SU-DHL-6 (cell line): Measurements from ENCODE around the gene PXDN.

ENCODE experiments used
- H2AFZ ChIP-seq: fragments of 200-600 bp; sonication (generic); 2 replicates; pipeline ENCODE4 v1.6.1; 2014; ENCODE audit warnings: low read depth, mild to moderate bottlenecking, moderate library complexity, mixed read lengths, antibody characterized with exemption, low read length; ENCODE audit not compliant: severe bottlenecking
- H3F3A ChIP-seq: fragments of 200-600 bp; shearing (Covaris generic); 2 replicates; pipeline ENCODE4 v1.6.0; 2016; ENCODE audit warnings: antibody characterized with exemption, mild to moderate bottlenecking; ENCODE audit not compliant: insufficient read depth
- H3K27ac ChIP-seq: fragments of 200-600 bp; sonication (generic); 2 replicates; pipeline ENCODE4 v1.5.1; 2016; ENCODE audit warnings: low read depth, mild to moderate bottlenecking, low read length, moderate library complexity, mixed read lengths
- H3K27me3 ChIP-seq: fragments of 200-600 bp; sonication (generic), shearing (Covaris generic); 2 replicates; pipeline ENCODE4 v1.6.0; 2014; ENCODE audit warnings: mild to moderate bottlenecking, low read length
- H3K36me3 ChIP-seq: fragments of 200-600 bp; sonication (generic); 2 replicates; pipeline ENCODE4 v1.6.1; 2014; ENCODE audit warnings: mild to moderate bottlenecking, low read length, mixed read lengths
- H3K4me2 ChIP-seq: fragments of 300-600, 200-600 bp; shearing (Covaris generic), sonication (generic); 2 replicates; pipeline ENCODE4 v1.6.0; 2014; ENCODE audit warnings: low read length, low read depth, mild to moderate bottlenecking; ENCODE audit not compliant: poor library complexity, severe bottlenecking
- H3K4me3 ChIP-seq: fragments of 200-600 bp; sonication (generic); 2 replicates; pipeline ENCODE4 v1.5.1; 2014; ENCODE audit warnings: antibody characterized with exemption, low read length, mild to moderate bottlenecking, mixed read lengths; ENCODE audit not compliant: insufficient read depth, poor library complexity, severe bottlenecking
- H3K79me2 ChIP-seq: fragments of 200-600 bp; sonication (generic); 2 replicates; pipeline ENCODE4 v1.6.1; 2014; ENCODE audit warnings: mild to moderate bottlenecking, low read length, moderate library complexity; ENCODE audit not compliant: insufficient read depth
- H3K9ac ChIP-seq: fragments of 200-600 bp; sonication (generic); 2 replicates; pipeline ENCODE4 v1.7.0; 2014; ENCODE audit warnings: mild to moderate bottlenecking, low read length
- H3K9me2 ChIP-seq: fragments of 200-600 bp; sonication (generic); replicated peaks from 2 replicates; pipeline ENCODE4 v1.6.1; 2014; ENCODE audit warnings: low read length; ENCODE audit not compliant: insufficient read depth
- H3K9me3 ChIP-seq: fragments of 200-600 bp; sonication (generic); 2 replicates; pipeline ENCODE4 v1.6.1; 2014; ENCODE audit warnings: low read length, mixed read lengths; ENCODE audit not compliant: insufficient read depth
- H4K20me1 ChIP-seq: fragments of 200-600 bp; sonication (generic); 2 replicates; pipeline ENCODE4 v1.6.1; 2014; ENCODE audit warnings: low read depth, mild to moderate bottlenecking, antibody characterized with exemption, low read length, moderate library complexity, mixed read lengths
- EZH2phosphoT487 ChIP-seq: fragments of 200-600 bp; sonication (generic), shearing (Covaris generic); conservative IDR thresholded peaks from 2 replicates; pipeline ENCODE4 v1.6.1; 2018; ENCODE audit warnings: mild to moderate bottlenecking, antibody characterized with exemption, low read length, moderate library complexity, mixed read lengths
- TF ChIP-seq, protein P1 (sequence below): fragments of 200-600 bp; sonication (generic); IDR thresholded peaks from one replicate; pipeline ENCODE4 v1.5.1; 2017; ENCODE audit warnings: antibody characterized with exemption, mild to moderate bottlenecking, low read length, moderate library complexity; ENCODE audit not compliant: insufficient read depth, poor library complexity, severe bottlenecking

PXDN gene

DNA sequence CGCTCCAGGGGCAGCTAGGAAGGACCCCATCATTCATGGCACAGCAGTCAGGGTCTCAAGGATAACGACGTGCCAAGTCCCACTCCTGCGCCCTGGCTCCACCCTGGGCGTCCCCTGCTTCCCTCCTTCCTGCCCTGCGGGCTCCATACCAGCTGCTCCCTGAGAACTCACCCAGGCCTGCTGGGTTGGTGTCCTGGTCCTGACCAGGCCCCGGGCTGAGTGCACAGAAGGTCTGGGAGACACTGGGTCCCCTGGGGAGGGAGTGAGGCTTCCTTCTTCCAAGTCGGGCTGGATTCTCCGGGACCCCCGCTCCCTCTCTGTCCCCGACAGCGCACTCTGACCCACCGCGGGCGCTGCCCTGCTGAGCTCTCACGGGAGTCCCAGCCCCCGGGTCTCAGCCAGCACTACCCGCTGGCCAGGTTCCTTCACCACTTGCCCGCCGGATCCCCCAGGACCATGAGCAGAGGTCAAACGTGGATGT lies 160.2 kb downstream of the PXDN start:
- no peak for TF ChIP-seq EZH2phosphoT487
- TF ChIP-seq, protein P1, sequence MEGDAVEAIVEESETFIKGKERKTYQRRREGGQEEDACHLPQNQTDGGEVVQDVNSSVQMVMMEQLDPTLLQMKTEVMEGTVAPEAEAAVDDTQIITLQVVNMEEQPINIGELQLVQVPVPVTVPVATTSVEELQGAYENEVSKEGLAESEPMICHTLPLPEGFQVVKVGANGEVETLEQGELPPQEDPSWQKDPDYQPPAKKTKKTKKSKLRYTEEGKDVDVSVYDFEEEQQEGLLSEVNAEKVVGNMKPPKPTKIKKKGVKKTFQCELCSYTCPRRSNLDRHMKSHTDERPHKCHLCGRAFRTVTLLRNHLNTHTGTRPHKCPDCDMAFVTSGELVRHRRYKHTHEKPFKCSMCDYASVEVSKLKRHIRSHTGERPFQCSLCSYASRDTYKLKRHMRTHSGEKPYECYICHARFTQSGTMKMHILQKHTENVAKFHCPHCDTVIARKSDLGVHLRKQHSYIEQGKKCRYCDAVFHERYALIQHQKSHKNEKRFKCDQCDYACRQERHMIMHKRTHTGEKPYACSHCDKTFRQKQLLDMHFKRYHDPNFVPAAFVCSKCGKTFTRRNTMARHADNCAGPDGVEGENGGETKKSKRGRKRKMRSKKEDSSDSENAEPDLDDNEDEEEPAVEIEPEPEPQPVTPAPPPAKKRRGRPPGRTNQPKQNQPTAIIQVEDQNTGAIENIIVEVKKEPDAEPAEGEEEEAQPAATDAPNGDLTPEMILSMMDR: no peak
- no peaks in the 10 kb centered on the region for H3K9me3 ChIP-seq
- no peak overlapping the region for H3K4me3 ChIP-seq
- H3K4me2 ChIP-seq: no peak overlapping the region
- H2AFZ ChIP-seq: no peak overlapping the region
- no peak overlapping the region for H3K27ac ChIP-seq
- no peaks in the 10 kb centered on the region for H3K79me2 ChIP-seq
- H3K27me3 ChIP-seq: no peaks in the 10 kb centered on the region
- H4K20me1 ChIP-seq: no peaks in the 10 kb centered on the region
- no peaks in the 10 kb centered on the region for H3K9me2 ChIP-seq
- no peaks in the 10 kb centered on the region for H3K36me3 ChIP-seq
- no peaks in the 10 kb centered on the region for H3F3A ChIP-seq
- no peak overlapping the region for H3K9ac ChIP-seq

DNA sequence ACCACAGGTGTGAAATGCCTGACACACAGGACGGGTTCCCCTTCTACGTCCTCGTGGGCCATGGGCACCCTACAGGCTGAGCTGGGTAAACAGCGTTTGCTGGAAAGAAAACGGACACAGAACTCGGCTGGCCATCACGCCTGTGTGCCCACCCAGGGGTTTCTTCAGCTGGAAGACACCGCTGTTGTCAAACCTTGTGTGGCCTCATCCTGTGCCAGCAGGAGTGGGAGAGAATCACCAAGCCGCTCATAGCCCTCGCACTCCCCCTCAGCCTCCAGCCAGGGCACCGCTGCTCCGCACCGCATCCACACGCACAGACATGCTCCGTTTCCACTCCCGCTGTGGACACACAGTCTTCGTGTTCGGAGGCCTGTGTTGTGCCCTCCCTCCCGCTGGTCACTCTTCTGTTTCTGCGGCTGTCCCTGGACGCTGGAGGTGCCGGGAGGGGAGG lies 161.4 kb downstream of the PXDN start:
- Histone ChIP-seq H3K9ac (no peak overlapping the region), H4K20me1 (no peaks in the 10 kb centered on the region), H3K4me2 (no peak overlapping the region), H3K9me3 (no peaks in the 10 kb centered on the region), H3K27ac (no peak overlapping the region), H3K79me2 (no peaks in the 10 kb centered on the region), H3F3A (no peaks in the 10 kb centered on the region), H3K27me3 (no peaks in the 10 kb centered on the region), H2AFZ (no peak overlapping the region), H3K4me3 (no peak overlapping the region), H3K36me3 (no peaks in the 10 kb centered on the region), H3K9me2 (no peaks in the 10 kb centered on the region)
- TF ChIP-seq, protein P1: no peak
- no peak for TF ChIP-seq EZH2phosphoT487

DNA sequence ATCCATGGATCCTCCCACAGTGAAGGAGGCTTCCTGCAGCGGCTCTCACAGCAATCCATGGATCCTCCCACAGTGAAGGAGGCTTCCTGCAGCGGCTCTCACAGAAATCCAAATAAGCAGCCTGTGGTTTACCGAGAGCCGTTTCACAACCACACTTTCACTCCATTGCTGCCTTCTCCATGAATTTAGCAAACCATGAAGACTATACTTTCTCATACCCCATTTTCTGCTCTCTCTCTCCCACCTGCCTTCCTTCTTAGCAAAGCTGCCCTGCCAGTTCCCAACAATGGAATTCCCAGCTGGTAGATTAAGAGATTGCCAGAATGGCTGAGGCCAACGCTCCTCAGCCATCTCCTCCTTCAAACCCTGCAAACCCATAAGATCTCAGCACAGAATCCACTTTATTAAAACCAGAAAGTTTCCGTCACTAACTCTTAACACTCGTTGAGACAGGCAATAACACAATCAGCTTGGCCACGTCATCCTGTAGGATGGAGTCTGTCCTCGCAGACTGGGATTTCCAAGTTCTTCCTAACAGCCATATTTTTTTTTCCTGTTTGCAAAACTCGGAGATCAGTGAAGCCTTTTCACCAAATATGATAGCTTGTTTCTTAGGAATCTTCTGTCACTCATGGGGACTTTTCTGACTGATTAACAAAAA lies 162.2 kb downstream of the PXDN start:
- TF ChIP-seq EZH2phosphoT487: no peak
- TF ChIP-seq, protein P1: no peak
- Histone ChIP-seq H3K4me2 (no peak overlapping the region), H2AFZ (no peak overlapping the region), H3K4me3 (no peak overlapping the region), H3K9me3 (no peaks in the 10 kb centered on the region), H3F3A (no peaks in the 10 kb centered on the region), H3K9ac (no peak overlapping the region), H3K27ac (no peak overlapping the region), H3K79me2 (no peaks in the 10 kb centered on the region), H3K9me2 (no peaks in the 10 kb centered on the region), H3K27me3 (no peaks in the 10 kb centered on the region), H3K36me3 (no peaks in the 10 kb centered on the region), H4K20me1 (no peaks in the 10 kb centered on the region)
